Measurements from ENCODE around the gene CASTOR2.
"Not testable (repeated sequence)": the region's sequence is repeated elsewhere in the genome, so short reads cannot be mapped to it uniquely, and the experiment has no call there.

CASTOR2 gene

DNA sequence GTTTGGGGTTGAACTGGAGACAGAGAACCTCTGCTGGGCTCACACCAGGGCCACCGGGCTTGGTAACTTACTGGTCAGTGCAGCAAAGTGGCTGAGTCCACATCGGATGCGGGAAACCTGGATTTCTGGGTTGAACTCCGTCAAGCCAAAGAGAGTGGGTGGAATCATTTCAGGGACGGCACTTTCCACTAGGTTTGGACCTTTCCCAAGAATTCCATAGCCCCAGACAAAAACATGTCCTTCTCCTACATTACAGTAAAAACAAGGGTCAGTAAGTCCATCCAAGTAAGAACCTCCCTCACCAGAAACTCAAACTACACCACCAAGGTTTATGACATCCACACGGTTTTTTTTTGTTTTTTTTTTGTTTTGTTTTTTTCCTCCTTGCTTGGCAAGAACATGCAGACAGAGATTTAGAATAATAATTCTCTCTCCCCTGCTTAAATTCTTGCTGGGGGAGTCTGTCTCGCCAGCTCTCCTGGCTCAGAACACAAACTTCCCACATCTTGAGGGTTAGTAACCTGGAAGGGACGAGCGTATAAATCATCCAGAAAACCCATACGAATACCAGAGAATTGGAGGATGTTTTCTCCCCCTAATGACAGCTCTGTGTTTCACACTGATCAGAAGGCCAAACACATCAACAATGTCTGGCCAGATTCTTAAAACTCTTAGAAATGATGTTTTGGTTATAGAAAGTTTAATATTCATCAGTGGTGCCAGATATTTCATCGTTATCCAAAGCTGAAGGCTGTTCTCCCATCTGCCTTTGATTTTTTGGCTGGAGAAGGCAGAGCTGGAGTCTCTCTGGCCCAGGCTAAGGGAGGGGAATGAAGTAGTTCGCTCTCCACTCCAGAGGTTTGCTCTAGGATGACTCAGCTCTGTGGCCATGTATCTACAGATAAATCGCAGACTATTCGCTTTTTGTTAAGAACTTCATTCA is 91.6 kb downstream of the CASTOR2 start:
- DNase-seq, result no peak

DNA sequence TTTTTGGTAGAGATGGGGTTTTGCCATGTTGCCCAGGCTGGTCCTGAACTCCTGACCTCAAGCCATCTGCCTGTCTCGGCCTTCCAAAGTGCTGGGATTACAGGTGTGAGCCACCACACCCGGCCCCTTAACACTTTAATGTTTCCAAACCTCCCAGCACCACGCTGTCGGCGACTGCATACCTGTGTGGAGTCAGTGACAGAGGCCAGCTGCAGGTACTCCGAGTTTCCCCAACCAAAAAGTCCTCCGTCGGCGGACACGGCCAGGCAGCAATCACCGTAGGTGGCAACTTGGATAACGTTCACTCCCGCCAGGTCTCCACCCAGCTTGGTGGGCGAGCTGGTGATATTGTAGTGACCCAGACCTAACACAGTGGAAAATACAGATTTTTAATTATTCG is 93.9 kb downstream of the CASTOR2 start:
- no peak for DNase-seq

DNA sequence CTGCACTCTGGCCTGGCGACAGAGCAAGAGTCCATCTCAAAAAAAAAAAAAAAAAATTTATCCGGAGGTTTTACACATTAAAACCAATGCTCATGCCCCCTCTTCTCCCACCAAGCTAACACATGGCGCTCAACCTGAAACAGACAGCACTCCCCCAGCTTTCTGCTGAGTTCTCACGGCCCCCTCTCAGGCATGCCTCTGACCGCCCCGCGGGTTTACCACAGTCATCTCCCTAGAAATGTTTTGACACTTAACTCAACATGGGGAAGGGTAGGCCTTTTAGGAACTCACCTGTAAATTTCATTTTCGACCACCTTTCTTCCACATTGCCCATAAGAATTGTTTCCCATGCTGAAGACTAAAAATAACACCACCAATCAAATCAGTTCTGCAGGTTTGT is 99.8 kb downstream of the CASTOR2 start:
- no peak for DNase-seq

DNA sequence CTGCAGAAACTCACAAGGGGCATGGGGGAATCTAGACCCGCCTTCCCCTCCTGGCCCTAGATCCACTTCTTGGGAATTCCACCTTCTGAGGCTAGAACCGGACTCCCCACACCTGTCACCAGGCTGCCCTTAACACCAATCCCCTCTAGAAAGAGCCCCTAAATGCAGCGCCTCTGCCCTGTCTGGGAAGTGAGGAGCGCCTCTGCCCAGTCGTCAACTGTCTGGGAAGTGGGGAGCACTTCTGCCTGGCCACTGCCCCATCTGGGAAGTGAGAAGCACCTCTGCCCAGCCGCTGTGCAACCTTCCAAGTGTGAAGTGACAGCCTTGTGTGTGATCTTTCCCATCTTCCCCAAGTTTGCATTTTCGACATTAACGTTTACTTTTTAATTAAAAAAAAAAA is 100.3 kb downstream of the CASTOR2 start:
- no peak for DNase-seq

DNA sequence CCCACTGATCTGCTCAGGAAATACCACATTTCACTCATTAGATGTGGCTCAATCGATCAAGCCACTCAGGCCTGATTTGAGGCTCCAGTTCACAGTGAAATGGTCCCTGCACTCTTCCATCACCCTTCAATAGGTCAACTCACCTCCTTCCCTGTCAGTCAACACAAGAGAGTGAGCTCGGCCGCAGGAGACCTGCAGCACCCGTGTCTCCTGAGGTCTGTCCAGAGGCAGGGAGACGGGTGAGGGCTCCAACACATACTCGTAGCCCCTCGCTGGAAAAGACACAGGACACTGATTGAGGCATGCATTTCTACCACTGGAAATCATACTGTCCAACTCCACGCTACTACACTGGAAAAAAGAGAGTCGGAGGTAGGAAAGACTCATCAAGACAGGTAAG is 102.0 kb downstream of the CASTOR2 start:
- DNase-seq, result no peak

DNA sequence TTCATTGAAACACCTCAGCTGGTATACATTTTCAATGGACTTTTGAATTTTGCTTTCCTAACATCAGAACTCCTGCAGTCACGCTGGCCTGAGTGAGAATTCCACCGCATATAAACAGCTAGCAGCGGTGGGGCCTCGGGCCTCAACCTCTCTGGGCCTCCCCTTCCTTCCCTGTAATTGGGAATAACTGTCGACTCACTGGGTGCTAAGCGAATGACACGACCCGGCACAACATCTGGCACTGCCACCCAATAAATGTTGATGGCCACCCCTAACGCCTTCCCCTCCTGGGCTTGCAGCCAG is 108.4 kb downstream of the CASTOR2 start:
- DNase-seq, result no peak

DNA sequence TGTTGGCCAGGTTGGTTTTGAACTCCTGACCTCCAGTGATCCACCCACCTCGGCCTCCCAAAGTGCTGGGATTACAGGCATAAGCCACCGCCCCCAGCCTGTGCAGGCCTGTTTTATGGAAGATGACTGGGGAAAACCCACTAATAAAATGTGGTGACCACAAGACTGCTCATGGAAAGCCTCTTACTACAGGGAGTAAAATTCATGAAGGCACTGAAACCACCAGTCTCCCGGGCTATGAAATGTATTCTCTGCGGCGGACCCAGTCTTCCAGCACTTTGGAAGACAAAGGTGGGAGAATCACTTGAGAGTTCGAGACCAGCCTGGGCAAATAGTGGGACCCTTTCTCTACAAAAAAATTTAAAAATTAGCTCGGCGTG is 109.7 kb downstream of the CASTOR2 start:
- DNase-seq, result not testable (repeated sequence)
